Body of pancreas (tissue), 4 donors: ENCODE results near the gene CYS1. TPM values are rescaled to one million over a fixed set of nuclear protein-coding genes. Genes with fewer than 3 reads are reported as not detected.
A peak's percentile ranks its signal among the peaks of the same experiment; 100 is the strongest.

Experiments used
- ATAC-seq: fragments of 150-250 bp; one replicate; pipeline ENCODE4 v1.9.1; 2016
- DNase-seq, 4 donors: peaks; one replicate each; pipeline ENCODE4 v3.0.0-alpha.2; 2019
- H3K27ac ChIP-seq, 4 donors: fragments of 200-600 bp; sonication (generic); 1 replicate in 3 of 4; 2 replicates in 1 of 4; pipeline versions ENCODE4 v1.5.1 to v1.6.1; 2016 to 2019; ENCODE audit warnings: mild to moderate bottlenecking in 1 of 4, mixed read lengths in 1 of 4, moderate library complexity in 1 of 4
- H3K27me3 ChIP-seq, 2 donors: fragments of 200-600 bp; sonication (generic); one replicate each; pipeline ENCODE4 v1.6.0; 2016; ENCODE audit warnings: mild to moderate bottlenecking in 1 of 2
- H3K36me3 ChIP-seq, 2 donors: fragments of 200-600 bp; sonication (generic); replicated peaks in 1 of 2; 2 replicates each; pipeline ENCODE4 v1.5.1; 2016; ENCODE audit warnings: low read depth in 2 of 2; ENCODE audit not compliant: insufficient read depth in 1 of 2
- H3K4me1 ChIP-seq: fragments of 200-600 bp; sonication (generic); one replicate; pipeline ENCODE4 v1.6.0; 2016
- H3K4me3 ChIP-seq, 2 donors: fragments of 200-600 bp; sonication (generic); 1 replicate in 1 of 2; 2 replicates in 1 of 2; pipeline ENCODE4 v1.5.1; 2016 to 2019
- H3K9me3 ChIP-seq, 3 donors: fragments of 200-600 bp; sonication (generic); 1 replicate in 2 of 3; 2 replicates in 1 of 3; pipeline ENCODE4 v1.5.1; 2016
- CTCF ChIP-seq, 7 experiments: fragments of 450-650 bp in 4 of 7; fragments of 200-600 bp in 3 of 7; sonication (generic) in 3 of 7; IDR thresholded peaks; one replicate each; pipeline ENCODE4 v1.5.1; 2016 to 2019; ENCODE audit warnings: antibody characterized with exemption in 7 of 7
- POLR2A ChIP-seq, 3 donors: fragments of 450-650 bp; IDR thresholded peaks; one replicate each; pipeline ENCODE4 v1.6.1; 2016; ENCODE audit warnings: antibody characterized with exemption in 3 of 3, mild to moderate bottlenecking in 2 of 3
- whole genome bisulfite sequencing, 2 donors: methylation state at CpG; one replicate each; pipeline ENCODE4 v1.1.5; 2017; 5-methylcytosine and 5-hydroxymethylcytosine counted together
- intact Hi-C: fragments of 100-400 bp; cut with DNase I; formaldehyde crosslinking; loops from one replicate; pipeline ENCODE4 v1.15.1; 2023
- total RNA-seq, 2 donors: library from RNA; depleted of rRNA; stranded (reverse); fragments of >200 nt; gene quantifications; one replicate each; pipeline ENCODE4 v1.1.0, GENCODE V29; 2016

The CYS1 gene
- total RNA-seq, 2 donors from 2014 or later, result 30.4 to 36.6 TPM

- Histone ChIP-seq H3K36me3 (peaks cover 0 to 5% of the 10 kb centered on the region in 2 donors), H3K27ac (peak overlapping the region; percentile 96 to 98 (median 98)), H3K4me1 (peaks cover 69% of the 10 kb centered on the region), H3K4me3 (no peak overlapping the region), H3K27me3 (no peaks in the 10 kb centered on the region), H3K9me3 (no peaks in the 10 kb centered on the region)
- 9 to 15% methylated on average over 31 to 54 of the region's 54 CpGs for WGBS, 2 donors
- TF ChIP-seq POLR2A (IDR thresholded peaks at IDR 0.05), result peak; percentile 58 to 81 (median 71)
- peak in 4 of 7 experiments; percentile 7 to 27 (median 18) for TF ChIP-seq CTCF (IDR thresholded peaks at IDR 0.05)
- peak; percentile 80 to 88 (median 88) for DNase-seq
- intact Hi-C loops, result no loop called here
- peak; percentile 1 for ATAC-seq
These were observed 37.7 kb downstream of the CYS1 start for GRCh38 chr2:10042301-10043161.

GRCh38 chr2:10041711-10042110 lies 38.5 kb downstream of the CYS1 start:
- TF ChIP-seq CTCF (IDR thresholded peaks at IDR 0.05) (no peak), POLR2A (IDR thresholded peaks at IDR 0.05) (no peak)
- no peaks in the 10 kb centered on the region for H3K9me3 ChIP-seq
- H3K27ac ChIP-seq, result peak overlapping the region; percentile 96 to 98 (median 98)
- DNase-seq (no peak), ATAC-seq (no peak)
- intact Hi-C loops, result no loop called here
- peaks cover 69% of the 10 kb centered on the region for H3K4me1 ChIP-seq
- no peaks in the 10 kb centered on the region for H3K27me3 ChIP-seq
- WGBS, 2 donors, result 84 to 88% methylated on average over 14 of the region's 14 CpGs
- H3K36me3 ChIP-seq, result no peaks in the 10 kb centered on the region
- no peak overlapping the region for H3K4me3 ChIP-seq

- no peak for ATAC-seq
- H3K27ac ChIP-seq, result peak overlapping the region; percentile 80 to 98 (median 97)
- H3K27me3 ChIP-seq, result no peaks in the 10 kb centered on the region
- peak in 4 of 7 experiments; percentile 34 to 54 (median 40) for TF ChIP-seq CTCF (IDR thresholded peaks at IDR 0.05)
- TF ChIP-seq POLR2A (IDR thresholded peaks at IDR 0.05), result no peak
- H3K9me3 ChIP-seq, result no peaks in the 10 kb centered on the region
- 28 to 51% methylated on average over 9 to 16 of the region's 16 CpGs for WGBS, 2 donors
- no peak overlapping the region for H3K4me3 ChIP-seq
- peaks cover 66% of the 10 kb centered on the region for H3K4me1 ChIP-seq
- H3K36me3 ChIP-seq, result no peaks in the 10 kb centered on the region
- DNase-seq, result peak; percentile 78 to 94 (median 90)
- intact Hi-C loops, result loop anchor here (10.0 kb wide), 1 partner anchor 55 kb away; no protein-coding TSS in a partner anchor
These were observed 40.4 kb downstream of the CYS1 start for GRCh38 chr2:10039658-10040410.

GRCh38 chr2:10038716-10039115 lies 41.5 kb downstream of the CYS1 start:
- Histone ChIP-seq H3K36me3 (no peaks in the 10 kb centered on the region), H3K9me3 (no peaks in the 10 kb centered on the region), H3K4me1 (peaks cover 64% of the 10 kb centered on the region), H3K27ac (no peak overlapping the region), H3K4me3 (no peak overlapping the region), H3K27me3 (no peaks in the 10 kb centered on the region)
- ATAC-seq (no peak), DNase-seq (no peak)
- no peak for TF ChIP-seq CTCF (IDR thresholded peaks at IDR 0.05)
- TF ChIP-seq POLR2A (IDR thresholded peaks at IDR 0.05), result no peak
- intact Hi-C loops, result loop anchor here (10.0 kb wide), 1 partner anchor 54 kb away; no protein-coding TSS in a partner anchor
